Activated CD8-positive, alpha-beta memory T cell treated with anti-CD3 and anti-CD28 coated beads for 4 hours (primary cell): ENCODE measurements around the gene DCDC2B.
"Not testable (repeated sequence)": the region's sequence is repeated elsewhere in the genome, so short reads cannot be mapped to it uniquely, and the experiment has no call there.

ENCODE experiments used
- DNase-seq, 2 donors: peaks; one replicate each; pipeline ENCODE4 v3.0.0-alpha.2; 2020; ENCODE audit warnings: low read depth in 2 of 2

Gene DCDC2B

DNA sequence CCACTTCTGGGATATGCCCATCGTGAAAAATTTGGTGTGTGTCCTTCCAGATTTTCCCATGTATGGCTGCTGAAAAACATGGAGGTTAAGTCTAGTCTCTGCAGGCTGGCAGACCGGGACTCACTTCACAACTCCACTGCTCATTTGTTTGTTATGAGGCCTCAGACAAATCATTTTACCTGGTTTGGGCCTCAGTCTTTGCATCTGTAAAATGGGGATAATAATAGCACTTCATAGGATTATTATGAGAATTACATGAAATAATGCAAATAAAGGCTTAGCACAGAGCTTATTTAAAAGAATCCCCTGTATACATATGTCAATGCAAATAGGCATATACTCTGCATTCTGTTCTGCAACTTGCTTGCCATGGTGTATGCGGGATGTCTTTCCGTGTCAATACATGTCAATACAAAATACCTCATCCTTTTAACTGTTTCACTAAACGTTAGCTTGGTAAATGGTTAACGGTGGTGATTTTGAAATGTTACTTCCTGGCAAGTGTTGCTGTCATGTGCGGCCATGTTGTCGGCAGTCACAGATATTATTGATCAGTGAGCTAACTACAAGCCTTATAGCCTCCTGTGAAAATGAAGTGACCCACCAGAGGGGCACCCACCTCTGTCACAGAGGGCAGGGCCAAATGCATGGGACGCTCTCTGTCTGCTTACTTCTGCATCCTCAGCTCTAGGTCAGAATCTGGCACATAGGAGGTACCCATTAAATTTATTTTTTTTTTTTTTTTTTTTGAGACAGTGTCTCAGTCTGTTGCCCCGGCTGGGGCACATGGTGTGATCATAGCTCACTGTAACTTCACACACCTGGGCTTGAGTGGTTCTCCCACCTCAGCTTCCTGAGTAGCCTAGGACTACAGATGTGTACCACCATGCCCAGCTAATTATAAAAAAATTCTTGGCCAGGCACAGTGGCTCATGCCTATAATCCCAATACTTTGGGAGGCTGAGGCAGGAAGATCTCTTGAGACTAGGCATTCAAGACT lies 46.5 kb downstream of the DCDC2B start:
- DNase-seq: no peak

DNA sequence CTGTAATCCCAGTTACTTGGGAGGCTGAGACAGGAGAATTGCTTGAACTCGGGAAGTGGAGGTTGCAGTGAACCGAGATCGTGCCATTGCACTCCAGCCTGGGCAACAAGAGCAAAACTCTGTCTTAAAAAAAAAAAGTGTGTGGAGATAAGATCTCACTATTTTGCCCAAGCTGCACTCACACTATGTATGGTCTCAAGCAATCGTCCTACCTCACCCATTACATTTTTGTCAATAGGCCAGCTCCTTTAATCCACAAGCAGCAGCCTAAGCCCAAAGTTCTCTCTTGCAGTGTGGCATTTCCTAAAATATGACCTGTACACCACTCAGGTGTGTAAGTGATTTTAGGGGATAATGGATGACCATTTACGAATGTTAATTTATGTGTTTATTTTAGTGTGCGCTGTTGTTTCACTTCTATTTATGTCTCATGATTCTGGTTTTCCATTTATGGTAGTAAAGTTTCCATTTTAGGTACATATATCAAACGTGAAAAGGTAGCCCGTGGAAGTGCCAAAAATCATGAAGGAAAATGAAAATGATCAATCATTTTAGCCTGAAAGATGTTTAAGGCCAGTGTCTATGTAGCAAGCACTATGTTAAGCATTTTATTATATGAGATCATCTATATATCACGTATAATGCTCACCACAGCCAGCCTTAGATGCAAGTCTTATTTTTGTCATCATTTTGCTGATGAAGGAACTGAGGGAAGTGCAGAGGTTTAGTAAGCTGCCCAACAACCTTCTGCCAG lies 47.8 kb downstream of the DCDC2B start:
- DNase-seq: no peak

DNA sequence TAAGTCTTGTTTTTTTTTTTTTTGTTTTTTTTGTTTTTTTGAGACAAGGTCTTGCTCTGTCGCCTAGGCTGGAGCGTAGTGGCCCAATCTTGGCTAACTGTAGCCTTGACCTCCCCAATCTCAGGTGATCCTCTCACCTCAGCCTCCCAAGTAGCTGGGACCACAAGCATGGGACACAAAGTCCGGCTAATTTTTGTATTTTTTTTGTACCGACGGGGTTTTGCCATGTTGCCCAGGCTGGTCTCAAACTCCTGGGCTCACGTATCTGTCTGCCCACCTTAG lies 48.3 kb downstream of the DCDC2B start:
- no peak for DNase-seq

DNA sequence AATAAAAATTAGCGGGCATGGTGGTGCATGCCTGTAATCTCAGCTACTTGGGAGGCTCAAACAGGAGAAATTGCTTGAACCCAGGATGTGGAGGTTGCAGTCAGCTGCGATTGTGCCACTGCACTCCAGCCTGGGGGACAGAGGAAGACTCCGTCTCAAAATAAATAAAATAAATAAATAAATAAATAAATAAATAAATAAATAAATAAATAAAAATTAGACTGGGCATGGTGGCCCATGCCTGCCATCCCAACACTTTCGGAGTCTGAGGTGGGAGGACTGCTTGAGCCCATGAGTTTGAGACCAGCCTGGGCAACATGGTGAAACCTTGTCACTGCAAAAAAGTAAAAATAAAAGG lies 54.3 kb downstream of the DCDC2B start:
- not testable (repeated sequence) for DNase-seq

GRCh38 chr1:32263744-32264143 lies 54.9 kb downstream of the DCDC2B start:
- DNase-seq: no peak
